H54 (cell line): Measurements from ENCODE around the gene GRK5.
A peak's percentile ranks its signal among the peaks of the same experiment; 100 is the strongest.
"Not testable (repeated sequence)": the region's sequence is repeated elsewhere in the genome, so short reads cannot be mapped to it uniquely, and the experiment has no call there.

Experiments
- DNase-seq: peaks from one replicate; pipeline ENCODE4 v3.0.0; 2011; ENCODE audit warnings: low spot score, mixed read lengths; ENCODE audit not compliant: insufficient read length
- FAIRE-seq: peaks from 3 replicates; lab custom pipeline; 2011; peaks lifted over from hg19 to GRCh38; lab: Jason Lieb, UNC
- POLR2A ChIP-seq: IDR thresholded peaks from 2 replicates; pipeline ENCODE4 v1.6.1; 2011; ENCODE audit warnings: low read depth, mild to moderate bottlenecking, low read length

Gene GRK5

DNA sequence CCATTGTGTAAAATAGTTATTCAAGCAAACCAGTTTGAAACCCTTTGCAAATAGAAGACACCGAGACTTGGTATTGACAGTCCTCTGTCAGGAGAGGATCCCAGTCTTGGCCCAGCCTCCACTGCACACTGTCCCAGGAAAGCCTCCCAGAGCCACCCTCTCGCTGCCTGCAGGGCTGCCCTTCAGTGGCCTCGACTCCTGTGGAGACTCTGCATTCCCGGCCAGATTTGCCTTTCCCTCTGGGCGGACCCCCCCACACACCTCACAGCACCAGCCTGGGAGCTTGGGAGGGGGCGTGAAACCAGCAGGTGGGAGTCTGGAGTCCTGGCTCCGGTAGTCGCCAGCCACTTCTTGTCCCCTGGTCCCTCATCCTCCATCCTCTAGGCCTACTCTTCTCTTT lies 48.7 kb downstream of the GRK5 start:
- FAIRE-seq: no peak
- TF ChIP-seq POLR2A: no peak
- DNase-seq: no peak

GRCh38 chr10:119256897-119257296 lies 49.5 kb downstream of the GRK5 start:
- DNase-seq: no peak
- TF ChIP-seq POLR2A: no peak
- no peak for FAIRE-seq

- no peak for FAIRE-seq
- no peak for TF ChIP-seq POLR2A
- no peak for DNase-seq
These were observed 50.6 kb downstream of the GRK5 start for GRCh38 chr10:119257899-119258419.

GRCh38 chr10:119259345-119259744 lies 52.0 kb downstream of the GRK5 start:
- no peak for DNase-seq
- TF ChIP-seq POLR2A: no peak
- no peak for FAIRE-seq

GRCh38 chr10:119261016-119261415 lies 53.6 kb downstream of the GRK5 start:
- not testable (repeated sequence) for DNase-seq, FAIRE-seq

GRCh38 chr10:119263951-119264617 lies 56.7 kb downstream of the GRK5 start:
- DNase-seq (no peak), FAIRE-seq (no peak)
- TF ChIP-seq POLR2A: no peak

DNA sequence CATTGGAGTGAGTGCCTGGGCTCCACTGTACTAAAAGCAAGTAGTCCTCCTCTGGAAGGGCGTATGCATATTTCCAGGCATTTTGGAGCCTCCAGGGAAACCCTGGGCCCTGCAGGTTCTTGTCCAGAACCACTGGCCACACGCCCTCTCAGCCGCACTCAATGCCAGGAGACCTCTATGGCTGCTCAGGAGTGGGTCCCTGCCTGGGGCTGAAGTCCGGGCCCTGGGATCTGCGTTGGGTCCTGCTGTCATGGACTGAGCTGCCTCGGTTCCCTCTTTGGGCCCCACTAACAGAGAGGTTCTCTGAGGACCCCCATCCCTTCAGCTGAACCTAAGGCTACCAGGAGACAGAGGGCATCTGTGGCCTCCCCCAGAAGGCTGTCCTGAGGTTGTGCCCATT lies 58.3 kb downstream of the GRK5 start:
- no peak for FAIRE-seq
- TF ChIP-seq POLR2A: no peak

DNA sequence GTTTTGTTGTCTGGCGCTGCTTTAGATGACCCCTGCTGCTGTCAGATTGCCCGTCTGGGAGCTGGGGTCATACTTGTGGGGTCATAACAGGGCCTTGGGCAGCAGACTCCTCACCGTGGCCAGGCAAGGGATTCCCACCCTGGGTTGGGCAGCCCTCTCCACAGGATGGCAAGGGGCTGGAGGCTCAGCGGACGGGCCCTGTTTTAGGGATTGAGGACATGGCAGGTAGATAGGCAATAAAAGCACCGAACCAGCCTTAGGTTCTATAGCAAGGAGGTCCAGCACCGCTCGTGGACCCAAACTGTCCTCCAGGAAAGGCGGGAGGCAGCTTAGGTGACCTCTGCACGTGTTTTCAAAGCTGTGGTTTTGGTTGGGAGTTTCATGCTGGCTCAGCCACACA lies 60.0 kb downstream of the GRK5 start:
- no peak for TF ChIP-seq POLR2A
- FAIRE-seq: no peak
- DNase-seq: no peak

More for the DNA sequence above, 58.3 kb downstream of the GRK5 start:
- DNase-seq: no peak

DNA sequence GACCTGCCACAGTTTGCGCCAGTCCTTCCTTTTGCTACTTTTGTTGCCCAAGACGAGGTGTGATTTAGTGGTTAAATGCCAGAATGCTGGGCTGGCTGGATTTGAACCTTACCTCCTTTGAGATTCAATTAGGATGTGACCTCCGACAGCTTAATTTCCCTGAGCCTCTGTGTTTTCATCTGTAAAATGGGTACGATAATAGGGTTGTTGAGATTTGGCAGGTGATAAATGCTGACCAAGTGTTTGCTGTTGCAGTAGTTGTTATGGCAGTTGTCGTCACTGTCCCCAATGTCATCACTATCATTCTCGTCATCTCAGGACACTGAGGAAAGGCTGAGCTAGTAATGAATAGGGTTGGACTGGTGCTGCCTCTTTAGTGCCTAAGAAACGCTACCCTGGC lies 61.1 kb downstream of the GRK5 start:
- FAIRE-seq: no peak
- TF ChIP-seq POLR2A: no peak
- DNase-seq: no peak

DNA sequence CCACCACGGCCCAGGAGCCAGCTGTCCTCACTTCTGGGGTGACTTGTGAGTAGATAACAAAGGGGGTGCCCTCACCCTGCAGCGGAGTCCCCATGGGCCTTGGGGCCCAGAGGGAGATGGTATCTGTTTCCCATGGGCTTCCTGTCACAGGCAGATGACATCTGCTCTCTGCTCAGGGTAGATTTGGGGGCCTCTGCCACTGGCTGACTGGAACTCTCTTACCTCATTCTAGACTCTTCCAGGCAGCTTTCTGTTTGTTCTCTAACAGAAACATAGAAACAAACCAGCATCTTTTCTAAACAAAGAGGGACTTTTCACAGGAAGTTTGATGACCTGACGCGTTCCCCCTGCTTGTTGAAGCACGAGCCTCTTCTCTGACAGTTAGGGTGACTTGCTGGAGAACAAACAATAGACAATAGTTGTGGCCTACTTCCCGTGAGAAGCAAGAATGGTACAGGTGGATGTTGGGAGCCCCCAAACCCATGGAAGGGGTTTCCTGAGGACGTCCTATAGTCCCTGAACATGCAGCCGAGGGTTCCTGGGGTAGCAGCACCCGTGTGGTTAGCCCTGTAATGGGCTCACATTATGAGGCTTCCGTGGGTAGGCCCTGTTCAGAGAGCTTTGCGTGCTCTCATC lies 61.6 kb downstream of the GRK5 start:
- no peak for FAIRE-seq
- no peak for TF ChIP-seq POLR2A

DNA sequence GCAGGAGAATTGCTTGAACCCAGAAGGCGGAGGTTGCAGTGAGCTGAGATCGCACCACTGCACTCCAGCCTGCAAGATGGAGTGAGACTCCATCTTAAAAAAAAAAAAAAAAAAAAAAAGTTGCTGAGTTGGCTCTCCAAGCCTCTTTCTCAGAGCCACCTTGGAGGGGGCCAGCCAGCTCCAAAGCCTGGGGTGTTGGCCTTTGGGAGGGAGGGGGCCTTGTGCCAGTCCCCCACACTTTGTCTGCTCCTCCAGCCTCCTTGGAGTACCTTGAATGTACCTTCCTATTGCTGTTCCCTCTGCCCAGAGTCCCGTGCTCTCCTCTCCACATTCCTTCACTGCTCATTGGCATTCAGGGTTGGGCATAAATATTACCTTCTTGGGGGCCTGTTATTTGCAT lies 62.4 kb downstream of the GRK5 start:
- TF ChIP-seq POLR2A: no peak
- DNase-seq: no peak
- FAIRE-seq: no peak

More for the DNA sequence above, 61.6 kb downstream of the GRK5 start:
- DNase-seq: no peak

GRCh38 chr10:119270762-119271366 lies 63.5 kb downstream of the GRK5 start:
- DNase-seq: peak; percentile 82
- no peak for TF ChIP-seq POLR2A
- no peak for FAIRE-seq

GRCh38 chr10:119272338-119272734 lies 65.0 kb downstream of the GRK5 start:
- not testable (repeated sequence) for FAIRE-seq, DNase-seq

- FAIRE-seq: no peak
- TF ChIP-seq POLR2A: no peak
- DNase-seq: no peak
These were observed 65.4 kb downstream of the GRK5 start for GRCh38 chr10:119272736-119273135.

- FAIRE-seq: no peak
- no peak for TF ChIP-seq POLR2A
- no peak for DNase-seq
These were observed 66.0 kb downstream of the GRK5 start for GRCh38 chr10:119273413-119273812.
